LoVo (cell line): Measurements from ENCODE around the gene KRT5.

Experiments
- DNase-seq: peaks from one replicate; pipeline ENCODE4 v3.0.0-alpha.2; 2016; ENCODE audit warnings: low spot score

Gene KRT5

GRCh38 chr12:52519826-52520662, at the start of gene KRT5:
TSS of gene KRT5 (minus strand) at chr12:52520394. CDS start at chr12:52520296, 98 bp downstream.
- DNase-seq = no peak

DNA sequence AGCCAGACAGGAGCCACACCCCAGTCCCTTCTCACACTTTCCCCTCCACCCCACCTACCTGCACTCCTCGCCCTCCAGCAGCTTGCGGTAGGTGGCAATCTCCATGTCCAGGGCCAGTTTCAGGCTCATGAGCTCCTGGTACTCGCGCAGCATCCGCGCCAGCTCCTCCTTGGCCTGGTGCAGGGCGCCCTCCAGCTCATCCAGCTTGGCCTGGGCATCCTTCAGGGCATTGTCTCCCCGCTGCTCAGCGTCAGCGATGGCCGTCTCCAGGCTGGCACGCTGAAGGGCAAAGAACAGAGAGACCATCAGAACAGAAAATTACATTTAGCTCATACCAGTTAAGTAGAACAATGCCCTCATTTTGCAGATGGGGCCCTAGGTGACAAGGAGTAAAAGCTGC, 47.9 kb upstream of the KRT5 start:
- no peak for DNase-seq

- no peak for DNase-seq
Measured at GRCh38 chr12:52566847-52567291, 46.7 kb upstream of the KRT5 start.

GRCh38 chr12:52564582-52564981, 44.4 kb upstream of the KRT5 start:
- no peak for DNase-seq

GRCh38 chr12:52561880-52562449, 41.8 kb upstream of the KRT5 start:
- DNase-seq = peak; percentile 48

GRCh38 chr12:52559979-52560378, 39.8 kb upstream of the KRT5 start:
- no peak for DNase-seq

GRCh38 chr12:52558781-52559445, 38.7 kb upstream of the KRT5 start:
- no peak for DNase-seq

GRCh38 chr12:52557476-52557875, 37.3 kb upstream of the KRT5 start:
- no peak for DNase-seq

DNA sequence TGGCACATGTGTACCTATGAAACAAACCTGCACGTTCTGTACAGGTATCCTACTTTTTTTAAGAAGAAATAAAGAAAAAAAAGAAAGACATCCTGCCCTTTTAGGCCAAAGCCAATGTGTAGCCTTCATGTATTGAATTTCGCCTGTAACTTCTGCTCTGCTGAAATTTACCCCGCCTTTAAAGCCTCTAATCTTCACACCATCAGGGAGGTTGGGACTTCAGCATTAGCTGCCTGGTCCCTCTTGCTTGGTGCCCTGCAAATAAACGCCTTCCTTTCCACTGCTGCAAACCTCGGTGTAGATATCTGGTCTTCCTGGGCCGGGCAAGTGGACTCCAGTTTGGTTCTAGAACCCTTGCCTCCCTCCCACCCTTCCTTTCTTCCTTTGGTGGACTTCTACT, 35.4 kb upstream of the KRT5 start:
- no peak for DNase-seq

DNA sequence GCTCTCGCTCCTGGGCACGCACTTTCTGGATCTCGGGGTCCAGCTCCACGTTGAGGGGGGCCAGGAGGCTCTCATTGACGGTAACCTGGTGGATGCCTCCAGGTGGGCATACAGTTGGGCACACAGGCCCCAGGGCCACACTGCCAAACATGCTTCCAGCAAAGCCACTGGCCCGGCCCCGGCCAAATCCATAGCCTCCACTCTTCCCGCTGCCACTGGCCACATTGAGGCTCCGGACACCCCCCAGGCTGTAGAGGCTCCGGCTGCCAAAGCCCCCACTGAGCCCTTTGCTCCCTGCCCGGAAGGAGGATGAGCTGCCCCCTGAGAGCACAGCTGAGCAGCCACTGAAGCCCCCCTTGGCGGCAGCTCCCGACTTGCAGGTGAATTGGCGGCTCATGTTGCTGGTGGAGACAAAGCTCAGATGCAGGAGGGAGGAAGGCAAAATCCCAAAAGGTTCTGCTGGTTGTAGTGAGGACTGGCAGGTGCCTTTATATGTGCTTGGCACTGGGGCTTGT, 32.5 kb upstream of the KRT5 start, which contains the start of gene KRT71:
Gene KRT71 (minus strand): TSS at position 465 of the 515 bp plus-strand sequence. CDS start 68 bp downstream, at position 397.
- DNase-seq = no peak

DNA sequence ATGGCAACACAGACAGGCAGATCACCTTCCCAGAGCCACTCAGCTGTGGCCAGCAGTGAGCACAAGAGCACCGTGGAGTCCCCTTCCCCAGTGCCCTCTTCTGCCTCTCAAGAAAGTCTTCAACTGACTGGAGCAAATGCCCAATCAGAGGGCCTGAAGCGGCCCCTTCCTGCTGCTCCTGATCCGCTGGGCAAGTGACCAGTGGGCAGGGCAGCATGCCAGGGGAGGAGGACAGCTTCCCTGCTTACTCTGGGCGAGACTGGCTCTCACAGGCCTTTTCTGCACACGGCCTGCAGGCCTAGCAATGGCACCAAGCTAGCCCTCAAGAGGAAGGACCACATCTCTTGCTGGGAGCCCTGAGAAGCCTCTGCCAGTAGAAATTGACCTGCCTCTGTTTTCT, 31.9 kb upstream of the KRT5 start:
- no peak for DNase-seq

DNA sequence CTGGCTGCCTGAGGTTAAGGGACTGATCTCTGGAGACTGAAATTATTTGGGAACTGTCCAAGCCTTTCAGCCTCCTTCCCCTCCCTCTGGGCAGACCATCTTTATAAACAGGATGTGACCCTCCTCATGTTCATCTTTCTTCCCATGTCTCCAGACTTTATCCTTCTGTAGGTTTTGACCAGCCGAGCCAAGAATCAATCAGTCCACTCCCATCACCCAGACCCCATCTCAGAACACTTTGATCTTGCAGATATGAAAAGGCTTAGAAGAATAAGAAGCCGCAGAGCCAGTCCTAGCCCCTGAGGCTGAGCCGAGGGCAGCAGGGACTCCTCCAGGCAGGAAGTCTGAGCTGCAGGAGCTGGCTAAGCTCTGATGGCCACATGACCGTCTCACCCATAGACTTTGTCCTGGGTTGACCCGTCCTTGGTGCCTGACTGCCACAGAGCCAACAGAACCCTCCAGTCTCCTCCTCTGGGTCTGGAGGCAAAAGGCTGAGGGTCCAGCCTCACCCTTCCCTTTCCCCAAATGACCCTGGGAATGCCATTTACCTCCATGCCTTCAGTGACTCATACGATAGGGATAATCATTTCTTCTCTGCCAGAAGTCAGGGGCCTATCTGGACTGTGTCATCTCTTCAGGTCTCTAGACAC, 31.1 kb upstream of the KRT5 start:
- DNase-seq = no peak

- DNase-seq = no peak
Measured at GRCh38 chr12:52546126-52546525, 25.9 kb upstream of the KRT5 start.

- no peak for DNase-seq
Measured at GRCh38 chr12:52543985-52544883, 24.0 kb upstream of the KRT5 start.

DNA sequence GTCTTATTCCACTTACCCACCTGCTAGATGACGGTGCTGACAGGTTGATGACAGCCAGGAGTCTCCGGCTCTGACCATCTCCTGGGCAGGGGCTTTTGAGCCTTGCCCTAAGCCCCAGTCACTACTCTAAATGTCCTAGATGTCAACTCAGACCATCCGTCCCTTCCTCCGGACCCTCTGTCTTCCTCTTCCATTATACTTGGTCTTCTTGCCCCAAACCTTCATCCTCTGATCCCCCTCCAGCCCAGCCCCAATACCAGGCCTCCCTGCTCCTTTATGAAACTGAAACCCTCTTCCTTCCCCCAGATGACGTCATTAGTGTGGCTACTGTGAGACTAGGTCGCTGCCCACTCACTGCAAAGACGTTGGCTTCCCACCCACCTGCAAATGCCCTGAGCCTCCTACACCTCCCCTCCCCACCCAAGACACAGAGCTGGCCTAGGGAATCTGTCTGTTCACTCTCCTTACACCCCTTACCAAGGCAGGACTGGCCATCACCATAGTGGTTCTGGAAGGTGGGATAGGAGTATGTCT, 22.7 kb upstream of the KRT5 start:
- DNase-seq = no peak

DNA sequence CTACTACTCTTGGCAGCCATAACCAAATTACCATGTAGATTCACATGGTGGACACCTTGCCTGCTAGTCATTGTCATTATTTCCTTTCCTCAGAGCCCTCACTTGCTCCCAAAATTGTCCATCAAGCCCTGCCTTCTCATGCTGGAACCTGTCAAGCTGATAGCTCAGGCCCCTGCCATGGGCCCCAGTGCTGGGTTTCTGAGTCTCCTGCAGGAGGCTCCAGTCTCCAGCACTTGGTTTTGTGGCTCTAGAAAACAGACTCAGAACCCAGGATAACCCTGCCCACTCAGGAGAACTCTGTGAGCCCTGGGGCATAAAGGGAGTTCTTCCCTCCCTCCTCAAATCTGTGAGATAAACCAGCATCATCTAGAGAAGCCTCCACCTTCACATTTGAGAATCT, 22.0 kb upstream of the KRT5 start:
- DNase-seq = no peak

- no peak for DNase-seq
Measured at GRCh38 chr12:52541709-52542108, 21.5 kb upstream of the KRT5 start.

DNA sequence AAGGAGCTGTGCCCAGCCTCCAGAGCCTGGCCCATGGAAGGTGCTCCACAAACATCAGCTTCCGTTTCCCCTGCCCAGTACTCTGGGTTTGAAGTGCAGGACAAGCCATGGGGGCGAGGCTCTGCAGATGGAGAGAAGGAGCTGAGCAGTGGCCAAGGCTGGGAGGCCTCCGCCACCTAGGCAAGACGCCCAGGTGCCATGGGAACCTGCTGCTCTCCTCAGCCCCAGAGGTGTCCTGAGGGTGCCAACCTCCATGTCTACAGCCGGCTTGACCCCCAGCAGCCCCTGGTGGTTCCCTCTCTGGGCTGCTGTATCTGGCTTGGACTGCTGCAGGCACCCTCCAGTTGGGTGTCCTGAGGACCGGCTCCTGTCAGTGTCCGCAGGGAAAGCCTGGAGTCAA, 20.3 kb upstream of the KRT5 start:
- no peak for DNase-seq

GRCh38 chr12:52539821-52540173, 19.6 kb upstream of the KRT5 start:
- DNase-seq = no peak

DNA sequence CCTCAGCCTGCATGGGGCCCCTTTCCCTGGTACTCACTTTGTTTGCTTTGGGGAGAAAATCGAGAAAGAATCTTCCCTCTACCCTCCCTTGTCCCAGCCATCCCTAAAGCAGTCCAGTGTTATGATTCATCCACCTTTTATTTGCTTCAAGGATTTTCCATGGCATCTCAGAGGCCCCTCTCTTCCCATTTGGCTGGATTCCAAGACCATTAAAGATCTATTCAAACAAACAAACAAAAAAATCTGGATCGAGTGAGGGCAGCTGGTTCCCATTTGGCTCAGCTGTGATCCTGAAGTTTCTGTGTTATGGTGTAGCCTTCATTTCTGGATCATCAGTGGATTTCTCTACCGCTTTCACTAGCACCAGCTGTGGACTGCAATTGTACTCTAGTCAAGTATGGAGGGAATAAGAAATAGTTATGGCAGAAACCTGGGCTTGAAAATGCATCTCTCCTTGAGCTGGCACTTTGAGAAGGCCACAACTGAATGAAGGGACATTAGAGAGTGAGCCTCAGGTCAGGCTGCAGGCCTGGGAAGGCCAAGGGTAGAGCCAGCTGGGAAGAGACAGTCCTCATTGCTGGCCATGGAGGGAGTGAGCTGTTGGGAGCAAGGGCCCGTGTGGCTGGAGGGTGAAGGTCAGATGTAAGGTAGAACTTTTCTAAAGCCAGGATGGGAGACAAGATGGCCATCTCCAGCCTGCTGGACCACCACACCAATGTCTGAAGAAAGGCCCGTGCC, 19.1 kb upstream of the KRT5 start:
- peak; percentile 92 for DNase-seq
